ENCODE measurements around the gene CAMK1D. TPM values are rescaled to one million over a fixed set of nuclear protein-coding genes. Genes with fewer than 3 reads are reported as not detected.

CAMK1D gene
- total RNA-seq, 1 experiment from 2014 or later = 2.3 TPM

DNA sequence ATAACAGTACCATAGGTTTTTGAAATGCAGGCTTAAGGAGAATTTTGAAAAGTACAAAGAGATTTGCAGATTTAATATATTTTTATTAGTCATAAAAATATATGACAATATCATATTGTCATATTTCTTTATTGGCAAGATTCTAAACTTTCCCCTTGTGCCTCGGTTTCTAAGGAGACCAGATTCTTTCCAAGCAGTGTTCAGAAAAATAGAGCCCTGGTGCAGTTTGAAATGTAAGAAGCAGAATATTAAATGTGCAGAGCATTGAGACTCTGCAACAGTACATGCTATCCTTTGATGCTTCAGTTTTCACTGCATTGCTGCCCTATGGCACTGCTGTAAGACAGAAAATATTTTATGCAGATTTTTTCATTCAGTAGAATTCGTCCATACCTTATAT lies 408.9 kb downstream of the CAMK1D start:
- DNase-seq (ENCODE audit: low spot score) = no peak

- DNase-seq (ENCODE audit: low spot score) = no peak
Measured at GRCh38 chr10:12766223-12766622, 416.9 kb downstream of the CAMK1D start.

- no peak for DNase-seq (ENCODE audit: low spot score)
Measured at GRCh38 chr10:12768156-12769100, 419.1 kb downstream of the CAMK1D start.

- DNase-seq (ENCODE audit: low spot score) = no peak
Measured at GRCh38 chr10:12769323-12770044, 420.1 kb downstream of the CAMK1D start.

- DNase-seq (ENCODE audit: low spot score) = no peak
Measured at GRCh38 chr10:12771981-12772760, 422.8 kb downstream of the CAMK1D start.

- DNase-seq (ENCODE audit: low spot score) = no peak
Measured at GRCh38 chr10:12772797-12773587, 423.6 kb downstream of the CAMK1D start.

DNA sequence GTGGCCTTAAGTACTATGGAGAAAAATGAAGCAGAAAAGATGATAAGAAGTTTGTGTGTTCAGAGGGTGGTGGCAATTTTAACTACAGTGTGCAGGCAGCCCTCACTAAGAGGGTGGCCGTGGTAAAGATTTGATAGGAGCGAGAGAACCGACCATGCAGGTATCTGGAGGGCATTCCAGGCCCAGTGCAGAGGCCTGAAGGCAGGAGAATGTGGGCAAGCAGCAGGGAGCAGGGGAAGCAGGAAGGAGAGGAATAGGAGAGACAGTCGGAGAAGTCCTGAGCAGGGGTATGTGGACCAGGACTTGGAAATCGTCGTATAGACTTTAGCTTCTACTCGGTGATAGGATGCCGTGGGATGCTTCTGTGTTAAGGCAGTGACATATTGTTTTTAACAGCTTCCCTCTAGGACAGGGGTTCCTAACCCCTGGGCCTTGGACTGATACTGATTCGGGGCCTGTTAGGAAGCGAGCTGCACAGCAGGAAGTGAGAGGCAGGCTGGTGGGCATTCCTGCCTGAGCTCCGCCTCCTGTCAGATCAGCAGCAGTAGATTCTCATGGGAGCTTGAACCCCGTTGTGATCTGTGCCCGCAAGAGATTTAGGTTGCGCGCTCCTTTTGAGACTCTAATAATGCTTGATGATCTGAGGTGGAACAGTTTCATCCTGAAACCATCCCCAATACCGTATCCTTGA lies 425.0 kb downstream of the CAMK1D start:
- DNase-seq (ENCODE audit: low spot score) = no peak

- no peak for DNase-seq (ENCODE audit: low spot score)
Measured at GRCh38 chr10:12777840-12778585, 428.7 kb downstream of the CAMK1D start.

DNA sequence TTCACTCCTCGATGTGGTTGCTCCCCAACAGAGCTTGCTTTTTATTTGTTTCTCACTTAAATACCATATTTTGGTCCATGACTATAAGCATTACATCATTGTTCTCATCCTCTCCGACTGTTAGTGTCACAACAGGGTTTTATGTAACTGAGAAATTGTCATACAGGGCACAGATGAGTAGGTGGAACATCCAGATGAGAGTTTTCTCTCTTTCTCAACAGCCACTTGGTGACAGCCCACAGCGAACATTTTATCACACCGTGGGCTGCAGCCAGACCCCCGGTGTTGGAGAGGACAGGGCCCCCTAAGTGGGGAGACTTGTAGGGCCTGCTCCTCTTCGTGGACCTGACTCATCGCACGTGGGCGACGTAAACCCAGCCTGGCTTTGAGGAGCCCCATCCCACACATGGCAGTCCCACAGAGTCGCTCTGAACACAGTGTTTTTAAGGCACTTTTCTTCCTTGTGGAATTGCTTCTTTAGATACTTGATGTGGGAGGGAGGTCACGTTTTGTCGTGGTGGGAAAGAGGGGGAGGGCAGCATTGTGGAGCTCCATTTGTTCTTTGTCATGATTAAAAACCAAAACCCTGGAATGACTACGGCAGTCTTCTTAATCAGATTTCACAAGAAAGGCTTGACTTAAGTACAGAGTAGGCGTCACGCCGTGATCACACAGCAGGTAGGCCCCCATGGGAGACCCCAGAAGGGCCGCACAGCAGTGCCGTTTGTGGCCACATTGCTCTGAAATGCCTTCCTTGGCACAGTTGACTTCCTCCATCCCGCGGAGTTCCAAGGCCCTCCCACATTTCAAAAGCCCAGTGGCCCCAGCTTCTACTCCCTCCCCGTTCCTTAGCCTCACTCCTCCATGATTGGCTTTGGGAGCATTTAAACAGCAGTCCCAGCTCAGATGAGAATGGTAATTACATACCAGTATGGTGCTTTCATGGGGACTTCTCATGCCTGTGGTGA lies 431.6 kb downstream of the CAMK1D start:
- DNase-seq (ENCODE audit: low spot score) = no peak

DNA sequence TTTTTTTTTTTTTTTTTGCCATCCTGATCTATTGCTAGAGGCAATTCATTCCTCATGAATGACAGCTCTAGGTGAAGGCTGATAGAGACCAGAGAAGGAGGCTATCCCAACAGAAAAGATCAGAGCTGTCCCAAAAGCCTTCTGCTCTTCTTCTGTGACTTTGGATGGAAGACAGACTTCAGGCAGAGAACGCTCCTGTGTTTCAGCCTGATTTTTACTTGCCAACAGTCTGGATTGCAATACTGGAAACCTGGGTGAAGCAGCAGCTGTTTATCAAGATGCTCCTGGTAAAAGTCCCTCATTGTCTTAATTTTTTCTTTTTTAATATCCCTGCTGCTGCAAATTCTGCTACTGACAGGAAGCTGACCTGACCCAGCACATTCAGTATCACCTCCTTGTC lies 432.6 kb downstream of the CAMK1D start:
- no peak for DNase-seq (ENCODE audit: low spot score)

DNA sequence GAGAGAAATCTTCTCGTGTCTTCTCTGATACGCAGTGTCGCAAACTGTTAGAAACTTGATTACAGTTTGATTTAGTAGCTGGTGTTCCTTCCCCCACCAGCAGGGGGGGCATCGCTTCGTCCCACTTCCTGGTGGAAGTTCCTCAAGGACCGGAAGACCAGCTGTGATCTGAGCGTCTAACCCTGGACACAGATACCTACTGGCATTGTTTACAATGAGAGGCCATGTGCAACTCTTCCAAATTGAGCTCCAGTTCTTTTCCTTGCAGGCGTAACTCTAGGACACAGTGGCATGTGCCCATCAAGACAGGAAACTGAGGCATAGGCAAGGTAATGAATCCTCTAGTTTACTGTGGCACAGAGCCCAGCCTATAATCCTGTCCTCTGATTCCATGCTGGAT lies 433.2 kb downstream of the CAMK1D start:
- peak; percentile 41 for DNase-seq (ENCODE audit: low spot score)

DNA sequence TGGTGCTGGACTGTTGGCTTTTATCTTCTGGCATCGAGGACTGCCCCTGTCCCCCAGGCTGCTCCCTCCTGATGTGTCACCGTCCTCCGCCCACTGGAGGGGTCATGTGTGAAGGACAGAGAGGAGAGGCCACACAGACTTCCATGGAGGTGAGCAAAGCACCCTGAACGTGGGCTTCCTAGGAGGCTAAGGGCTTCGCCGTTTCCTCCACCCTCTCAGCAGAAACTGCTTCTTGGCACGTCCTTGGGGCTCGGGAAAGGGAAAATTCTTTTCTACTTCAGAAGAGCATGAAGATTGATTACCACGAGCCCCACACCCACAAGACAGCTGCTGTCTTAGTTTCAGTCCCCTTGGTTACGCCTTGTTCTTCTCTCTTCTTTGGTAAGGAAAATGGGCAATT lies 433.9 kb downstream of the CAMK1D start:
- DNase-seq (ENCODE audit: low spot score) = no peak

GRCh38 chr10:12784646-12785045 lies 435.3 kb downstream of the CAMK1D start:
- DNase-seq (ENCODE audit: low spot score) = no peak

- no peak for DNase-seq (ENCODE audit: low spot score)
Measured at GRCh38 chr10:12785415-12785831, 436.1 kb downstream of the CAMK1D start.

- DNase-seq (ENCODE audit: low spot score) = no peak
Measured at GRCh38 chr10:12787297-12787696, 437.9 kb downstream of the CAMK1D start.

DNA sequence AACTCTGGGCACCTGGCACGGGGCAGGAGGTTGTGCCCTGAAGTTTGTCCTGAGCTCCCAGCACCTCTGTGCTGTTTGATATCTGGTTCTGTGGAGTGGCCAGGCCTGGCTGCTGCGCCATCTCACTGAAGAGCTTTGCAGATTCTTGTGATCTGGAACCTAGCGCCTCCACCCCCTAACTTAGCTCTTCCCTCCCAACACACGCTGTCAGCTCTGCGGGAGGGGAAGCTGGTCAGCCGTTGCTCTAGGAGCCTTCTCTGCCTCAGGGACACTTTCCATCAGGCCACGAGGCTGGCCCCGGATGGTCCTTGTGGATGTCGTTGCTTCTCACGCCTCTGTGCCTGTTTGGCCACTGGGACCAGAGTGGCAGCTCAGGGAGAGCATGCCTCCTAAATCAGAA lies 438.9 kb downstream of the CAMK1D start:
- no peak for DNase-seq (ENCODE audit: low spot score)

GRCh38 chr10:12790270-12790669 lies 440.9 kb downstream of the CAMK1D start:
- no peak for DNase-seq (ENCODE audit: low spot score)

- DNase-seq (ENCODE audit: low spot score) = no peak
Measured at GRCh38 chr10:12791728-12792127, 442.4 kb downstream of the CAMK1D start.

Data from H4 (cell line).